T-helper 9 cell (primary cell): ENCODE measurements around the gene TAF4B.

ENCODE experiments used
- DNase-seq: peaks from one replicate; pipeline ENCODE4 v3.0.0-alpha.2; 2020

The TAF4B gene

GRCh38 chr18:26386002-26386401, 159.8 kb downstream of the TAF4B start:
- DNase-seq: no peak

- DNase-seq: no peak
These were observed 160.2 kb downstream of the TAF4B start for GRCh38 chr18:26386441-26386840.

- no peak for DNase-seq
These were observed 167.9 kb downstream of the TAF4B start for GRCh38 chr18:26394047-26394654.

GRCh38 chr18:26397019-26397418, 170.8 kb downstream of the TAF4B start:
- no peak for DNase-seq

- no peak for DNase-seq
These were observed 177.2 kb downstream of the TAF4B start for GRCh38 chr18:26403491-26403890.

GRCh38 chr18:26405190-26405801, 179.1 kb downstream of the TAF4B start:
- no peak for DNase-seq

- DNase-seq: no peak
These were observed 180.1 kb downstream of the TAF4B start for GRCh38 chr18:26406324-26406723.

- no peak for DNase-seq
These were observed 180.7 kb downstream of the TAF4B start for GRCh38 chr18:26406854-26407517.

GRCh38 chr18:26407736-26408601, 181.7 kb downstream of the TAF4B start:
- no peak for DNase-seq

- DNase-seq: no peak
These were observed 182.8 kb downstream of the TAF4B start for GRCh38 chr18:26409091-26409490.

GRCh38 chr18:26414901-26415440, 188.7 kb downstream of the TAF4B start:
- no peak for DNase-seq

GRCh38 chr18:26415631-26416030, 189.4 kb downstream of the TAF4B start:
- DNase-seq: no peak

- no peak for DNase-seq
These were observed 190.5 kb downstream of the TAF4B start for GRCh38 chr18:26416652-26417150.

GRCh38 chr18:26417190-26417589, 190.9 kb downstream of the TAF4B start:
- no peak for DNase-seq

- DNase-seq: no peak
These were observed 192.0 kb downstream of the TAF4B start for GRCh38 chr18:26418225-26418624.

GRCh38 chr18:26419746-26420145, 193.5 kb downstream of the TAF4B start:
- no peak for DNase-seq

GRCh38 chr18:26421503-26421902, 195.3 kb downstream of the TAF4B start:
- no peak for DNase-seq

- DNase-seq: no peak
These were observed 195.7 kb downstream of the TAF4B start for GRCh38 chr18:26421931-26422330.

- DNase-seq: no peak
These were observed 196.4 kb downstream of the TAF4B start for GRCh38 chr18:26422472-26423162.

- no peak for DNase-seq
These were observed 198.3 kb downstream of the TAF4B start for GRCh38 chr18:26424428-26425147.

GRCh38 chr18:26425148-26425531, 198.9 kb downstream of the TAF4B start:
- DNase-seq: no peak
